H1 (cell line): ENCODE measurements around the gene FRAT2. TPM values are rescaled to one million over a fixed set of nuclear protein-coding genes. Genes with fewer than 3 reads are reported as not detected.

ENCODE experiments used
- RBBP5 ChIP-seq: IDR thresholded peaks from 2 replicates; pipeline ENCODE4 v1.7.1; 2012; ENCODE audit warnings: low read depth, mild to moderate bottlenecking, inconsistent platforms, low read length, moderate library complexity, borderline replicate concordance
- polyA plus RNA-seq, 7 experiments: library from polyadenylated mRNA; depleted of rRNA in 3 of 7; stranded (reverse) in 5 of 7; unstranded in 2 of 7; fragments of >200 nt in 5 of 7; fragments of 200-250 nt in 2 of 7; gene quantifications; 1 replicate in 5 of 7; 2 replicates in 1 of 7; 4 replicates in 1 of 7; pipeline versions ENCODE4 v1.2.1 to v1.2.3, GENCODE V29; 2011 to 2013; ENCODE audit warnings: missing spikeins in 2 of 7, mixed read lengths in 2 of 7
- total RNA-seq: library from RNA; stranded (reverse); fragmentation: NEBNext Ultra II Directional; extraction: Animal tissue kit (Norgen Biotek cat#: 25700); gene quantifications from 2 replicates; pipeline ENCODE4 v1.2.1, GENCODE V29; 2021

Gene FRAT2
- total and polyA plus RNA-seq, 2 of the 8 experiments (the other 6 are each of a cell fraction or from before 2014, with no cell fraction given): 47.4 to 83.0 TPM

GRCh38 chr10:97292097-97292861, 42.2 kb downstream of the FRAT2 start, which contains the start of gene ARHGAP19 (continued):
- TF ChIP-seq RBBP5: 0 out of 2 replicates have a peak, but pooled peaks have one; percentile 64
- TF ChIP-seq, all 59 proteins: peak for 25
